HS-5 (cell line): ENCODE data around the gene PTGR3.
"Not testable (repeated sequence)": the region's sequence is repeated elsewhere in the genome, so short reads cannot be mapped to it uniquely, and the experiment has no call there.

ENCODE experiments used
- DNase-seq: peaks from one replicate; pipeline ENCODE4 v3.0.0-alpha.2; 2012; ENCODE audit warnings: low read depth

The PTGR3 gene

DNA sequence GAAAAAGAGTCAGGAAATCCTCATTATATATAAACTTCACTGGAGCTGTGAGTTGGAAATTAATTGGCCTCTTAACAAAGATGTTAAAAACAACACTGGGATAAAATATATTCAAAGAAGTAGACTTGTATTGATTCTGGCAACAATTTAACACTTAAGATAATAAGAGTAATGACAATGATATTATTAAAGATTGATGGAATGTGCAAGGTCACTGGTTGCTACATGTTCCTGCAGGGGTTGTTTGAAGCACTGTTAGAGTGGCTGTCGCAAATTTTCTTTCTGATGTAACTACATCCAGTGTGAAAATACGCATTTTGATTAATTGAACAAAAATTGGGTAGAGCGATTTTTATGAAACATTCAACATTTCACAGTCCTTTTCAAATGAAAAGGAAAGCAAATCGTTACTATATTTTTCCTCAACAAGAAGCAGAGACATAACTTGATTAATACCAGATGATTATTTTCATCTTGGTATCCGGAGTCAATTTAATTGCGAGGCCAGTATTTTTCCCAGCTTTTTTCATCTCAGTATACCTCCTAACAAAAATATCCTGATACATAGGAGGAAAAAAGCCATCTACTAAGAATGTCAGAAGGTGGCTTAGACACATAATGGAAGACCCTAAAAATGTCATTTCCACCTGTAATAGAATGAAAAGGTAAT, 6.1 kb downstream of the PTGR3 start:
- DNase-seq, result no peak

GRCh38 chr18:75201282-75202270, 7.4 kb downstream of the PTGR3 start:
- no peak for DNase-seq

GRCh38 chr18:75200605-75201280, 8.2 kb downstream of the PTGR3 start:
- no peak for DNase-seq

- no peak for DNase-seq
Measured at GRCh38 chr18:75200071-75200470, 8.9 kb downstream of the PTGR3 start.

DNA sequence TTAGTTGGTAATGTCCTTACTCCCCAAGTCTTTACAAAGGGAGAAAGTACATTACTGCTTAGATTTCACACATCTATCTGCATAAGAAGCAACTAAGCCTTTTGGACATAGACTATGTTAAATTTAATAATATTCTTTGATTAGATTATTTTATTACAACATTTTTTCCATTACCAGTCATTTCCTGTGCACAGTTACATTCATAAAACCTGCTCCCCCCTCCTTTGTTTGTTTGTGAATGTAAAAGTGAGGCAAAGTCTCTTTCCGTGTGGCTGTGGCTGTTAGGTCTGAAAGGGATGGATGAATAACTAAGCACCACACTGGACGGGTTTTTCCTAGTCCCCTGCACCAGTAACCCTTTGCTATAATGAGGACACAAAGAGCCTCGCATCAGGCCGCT, 9.6 kb downstream of the PTGR3 start:
- no peak for DNase-seq

- DNase-seq, result no peak
Measured at GRCh38 chr18:75198036-75198435, 10.9 kb downstream of the PTGR3 start.

DNA sequence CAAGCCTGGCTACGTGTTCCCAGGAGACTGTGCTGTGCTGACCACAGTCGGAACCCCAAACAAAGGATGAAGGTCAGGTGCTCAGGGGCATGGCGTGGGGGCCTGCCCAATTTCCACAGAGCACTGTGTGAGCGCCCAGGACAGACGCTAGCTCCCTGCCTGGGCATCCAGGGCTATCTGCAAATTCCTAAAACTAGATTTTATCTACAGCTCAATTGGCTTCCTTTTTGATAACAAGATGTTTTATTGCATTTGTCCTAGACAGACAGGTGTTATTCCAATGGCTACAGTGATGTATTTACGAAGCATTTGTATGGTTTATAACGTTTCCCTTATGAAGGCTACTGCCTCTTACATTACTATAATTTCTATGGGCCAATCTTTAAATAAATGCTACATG, 16.0 kb downstream of the PTGR3 start:
- DNase-seq, result no peak

- no peak for DNase-seq
Measured at GRCh38 chr18:75189696-75190095, 19.2 kb downstream of the PTGR3 start.

DNA sequence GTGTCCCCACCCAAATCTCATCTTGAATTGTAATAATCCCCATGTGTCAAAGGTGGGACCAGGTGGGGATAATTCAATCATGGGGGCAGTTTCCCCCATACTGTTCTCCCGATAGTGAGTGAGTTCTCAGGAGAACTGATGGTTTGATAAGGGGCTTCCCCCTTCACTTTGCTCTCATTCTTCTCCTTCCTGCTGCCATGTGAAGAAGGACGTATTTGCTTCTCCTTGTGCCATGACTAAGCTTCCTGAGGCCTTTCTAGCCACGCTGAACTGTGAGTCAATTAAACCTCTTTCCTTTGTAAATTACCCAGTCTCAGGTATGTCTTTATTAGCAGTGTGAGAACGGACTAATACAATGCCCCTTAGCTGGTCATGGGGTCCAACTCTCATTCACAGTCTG, 21.2 kb downstream of the PTGR3 start:
- DNase-seq, result not testable (repeated sequence)

- no peak for DNase-seq
Measured at GRCh38 chr18:75185460-75185859, 23.5 kb downstream of the PTGR3 start.

- DNase-seq, result no peak
Measured at GRCh38 chr18:75183973-75184493, 24.9 kb downstream of the PTGR3 start.

DNA sequence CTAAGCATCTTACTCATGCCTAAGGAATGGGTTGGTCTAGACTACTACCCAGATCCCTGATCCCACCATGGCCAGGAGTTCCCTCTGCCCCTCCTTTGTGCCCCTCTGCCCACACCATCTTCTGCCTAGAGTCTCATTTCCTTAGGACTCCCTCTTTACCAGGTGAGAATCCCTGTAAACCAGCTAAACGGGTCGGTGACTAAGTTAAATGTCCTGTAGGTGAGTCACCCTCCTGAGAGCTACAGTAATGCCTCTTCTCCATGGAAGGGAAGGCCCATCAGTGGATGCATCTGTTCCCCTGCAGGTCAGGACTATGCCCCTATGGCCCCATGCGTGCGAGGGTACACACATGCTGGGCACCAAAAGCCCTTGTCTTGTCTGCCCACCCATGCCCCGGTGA, 25.4 kb downstream of the PTGR3 start:
- no peak for DNase-seq

DNA sequence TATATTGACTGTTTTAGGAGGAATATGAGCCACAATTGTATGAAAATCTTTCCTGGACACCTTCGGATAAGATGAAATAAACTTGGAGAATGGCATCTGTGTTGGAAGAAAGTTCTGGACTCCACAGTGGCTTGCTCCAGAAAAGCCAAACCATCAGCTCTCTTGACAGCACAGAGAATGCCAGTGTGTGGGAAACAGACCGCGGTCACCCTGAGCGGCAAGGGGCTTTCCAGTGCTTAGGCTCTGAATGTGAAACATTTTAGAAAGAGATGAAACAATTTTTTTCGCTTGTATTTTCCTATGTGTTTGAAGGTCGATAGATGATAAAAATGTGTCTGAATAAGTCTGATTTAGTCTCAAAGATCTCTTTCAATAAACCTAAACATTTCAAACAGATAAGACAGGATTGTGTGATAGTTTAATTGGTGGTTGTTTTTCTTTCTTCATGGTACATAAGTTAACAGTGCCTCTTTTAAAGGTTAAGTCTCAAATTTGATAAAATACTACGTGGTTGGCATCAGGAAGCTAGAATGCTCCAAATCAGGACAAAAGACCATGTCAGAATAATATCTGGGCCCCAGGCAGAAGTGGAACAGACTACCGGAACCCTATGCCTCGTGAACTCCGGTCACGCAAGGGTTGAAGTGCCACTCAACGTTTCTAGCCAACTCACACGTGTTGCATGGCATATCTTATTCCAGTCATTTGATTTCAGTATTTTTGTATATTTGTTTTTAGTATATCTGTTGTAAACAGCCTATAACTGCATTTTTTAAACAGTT, 28.9 kb downstream of the PTGR3 start:
- no peak for DNase-seq

DNA sequence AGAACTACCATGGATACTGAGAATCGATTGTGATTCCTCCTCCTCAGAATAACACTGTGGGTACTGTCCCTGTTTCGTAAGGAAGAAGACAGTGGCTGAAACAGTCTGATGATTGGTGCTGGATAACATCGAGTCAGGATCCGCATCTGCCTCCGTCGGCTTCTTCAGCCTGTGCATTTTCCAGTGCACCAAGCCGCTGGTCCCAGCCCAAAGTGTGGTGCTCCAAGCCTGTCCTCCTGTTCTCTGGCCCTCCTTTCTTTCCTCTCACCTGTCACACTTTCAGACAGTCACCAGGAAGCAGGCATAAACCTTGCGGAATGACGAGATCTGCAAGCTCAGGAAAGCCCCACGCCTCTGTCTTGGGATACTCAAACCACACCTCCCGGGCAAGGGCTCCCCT, 30.6 kb downstream of the PTGR3 start:
- no peak for DNase-seq

- DNase-seq, result no peak
Measured at GRCh38 chr18:75176849-75177248, 32.1 kb downstream of the PTGR3 start.

DNA sequence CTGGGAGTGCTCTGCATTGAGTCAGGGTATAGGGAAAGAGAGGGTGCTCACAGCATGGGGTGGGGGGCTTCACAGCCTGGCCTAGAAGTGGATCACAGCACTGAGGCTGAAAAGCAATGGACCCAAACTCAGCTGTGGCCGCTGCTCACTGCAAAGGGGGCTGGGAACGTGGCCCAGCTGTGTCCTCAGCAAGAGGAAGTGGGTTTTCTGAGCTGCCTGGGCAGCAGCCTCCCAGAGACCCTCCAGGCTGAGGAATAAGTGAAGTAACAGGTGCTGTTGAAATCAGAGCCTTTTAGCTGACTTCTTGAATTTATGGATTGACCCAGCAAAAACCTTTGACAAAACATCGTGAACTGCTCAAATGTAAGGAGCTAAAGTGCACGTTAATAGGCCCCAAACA, 35.2 kb downstream of the PTGR3 start:
- no peak for DNase-seq

GRCh38 chr18:75173125-75173432, 35.9 kb downstream of the PTGR3 start:
- DNase-seq, result no peak

DNA sequence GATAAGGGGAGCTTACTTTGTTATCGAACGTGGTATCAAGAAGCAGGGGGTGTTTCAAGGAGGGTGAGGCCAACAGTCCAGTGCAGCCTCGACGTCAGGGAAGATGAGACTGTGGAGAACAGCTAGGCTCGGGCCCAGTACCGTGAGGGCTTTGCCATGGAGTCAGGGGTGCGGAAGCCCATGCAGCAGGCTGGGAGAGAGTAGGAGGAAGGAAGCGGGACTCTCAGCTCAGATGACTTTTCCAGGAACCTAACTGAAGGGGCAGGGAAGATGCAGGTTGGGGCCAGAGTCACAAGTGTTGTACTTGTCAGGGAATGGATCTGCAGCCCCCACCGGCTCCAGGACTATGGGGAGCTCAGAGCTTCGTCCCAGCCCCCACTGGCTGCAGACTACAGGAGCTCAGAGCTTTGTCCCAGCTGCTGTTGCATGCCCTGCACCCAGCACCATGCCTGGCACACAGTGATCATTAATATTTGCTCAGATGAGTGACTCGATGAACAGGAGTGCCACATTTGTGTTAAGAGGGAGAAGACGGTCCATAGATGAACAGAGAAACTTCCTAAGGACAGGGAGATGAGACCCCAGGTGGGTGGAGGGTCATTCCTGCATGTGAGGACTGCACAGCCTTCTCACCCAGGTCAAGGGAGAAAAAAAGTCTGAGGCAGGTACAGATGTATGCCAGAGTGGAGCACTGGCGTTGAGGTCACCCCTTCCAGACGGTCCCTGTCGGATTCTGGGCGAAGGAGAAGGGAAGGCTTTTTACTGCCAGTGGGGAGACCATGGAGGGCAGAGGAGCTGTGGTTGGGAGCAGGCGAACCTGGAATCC, 36.4 kb downstream of the PTGR3 start:
- no peak for DNase-seq

DNA sequence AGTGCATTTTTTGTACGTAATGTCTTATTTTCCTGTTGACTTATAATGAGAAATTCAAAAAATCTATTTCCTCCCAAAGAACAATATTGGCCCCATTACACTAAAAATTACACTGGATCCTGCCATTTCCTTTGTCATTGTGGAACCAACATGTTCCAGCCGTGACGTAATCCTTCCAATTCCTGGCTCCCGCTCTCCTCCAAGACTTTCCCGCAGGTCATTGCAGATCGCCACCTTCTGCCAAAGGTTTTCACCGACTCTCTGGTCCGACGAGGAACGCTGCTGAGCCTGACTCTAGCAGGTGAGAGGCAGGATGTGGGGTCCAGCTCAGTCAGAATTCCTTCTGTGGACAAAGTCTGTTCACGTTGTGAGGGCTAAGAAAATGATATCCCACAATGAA, 38.0 kb downstream of the PTGR3 start:
- no peak for DNase-seq

DNA sequence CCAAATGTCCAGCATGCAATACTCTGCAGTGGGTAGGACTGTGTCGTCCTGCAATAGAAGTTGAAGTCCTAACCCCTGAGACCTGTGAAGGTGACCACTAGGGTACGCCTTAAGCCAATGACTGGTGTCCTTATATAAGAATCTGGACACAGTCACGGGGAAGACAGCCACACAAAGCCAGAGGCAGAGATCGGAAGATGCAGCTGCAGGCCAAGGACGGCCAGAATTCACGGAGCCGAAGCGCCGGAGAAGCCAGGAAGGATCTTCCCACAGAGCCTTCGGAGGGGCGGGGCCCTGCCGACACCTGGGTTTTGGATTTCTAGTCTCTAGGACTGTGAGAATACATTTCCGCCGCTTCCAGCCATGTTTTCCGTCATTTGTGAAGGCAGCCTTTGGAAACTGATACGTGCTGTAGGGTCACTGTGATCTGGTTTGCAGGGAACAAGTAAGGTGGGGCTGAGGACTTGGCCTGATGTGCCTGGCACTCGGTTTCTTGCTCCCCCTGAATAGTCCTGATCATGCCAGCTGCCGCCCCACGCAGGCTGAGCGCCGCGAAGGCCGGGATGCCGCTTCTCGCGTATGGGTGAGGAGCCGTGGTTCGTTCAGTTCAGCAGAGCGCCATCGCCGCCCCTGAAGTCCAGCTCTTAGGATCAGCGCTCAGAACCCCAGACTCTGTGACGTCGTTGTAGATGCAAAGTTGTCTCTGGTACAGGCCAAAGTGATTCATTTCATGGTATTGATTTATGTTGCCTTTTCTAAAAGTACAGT, 38.7 kb downstream of the PTGR3 start:
- DNase-seq, result no peak
